HG03575 (cell line): ENCODE data around the gene SHROOM3.
"Not testable (repeated sequence)": the region's sequence is repeated elsewhere in the genome, so short reads cannot be mapped to it uniquely, and the experiment has no call there.

Experiments used
- ATAC-seq: cut with Tn5 transposase; IDR thresholded peaks from one replicate; pipeline ENCODE4 v1.9.1; 2021; ENCODE audit not compliant: unreplicated experiment, insufficient number of reproducible peaks, low FRiP score; ENCODE audit errors: extremely low read depth

Gene SHROOM3

GRCh38 chr4:76720121-76720520, 285.1 kb downstream of the SHROOM3 start:
- no peak for ATAC-seq

GRCh38 chr4:76722146-76722545, 287.1 kb downstream of the SHROOM3 start:
- not testable (repeated sequence) for ATAC-seq

- ATAC-seq, result no peak
Measured at GRCh38 chr4:76722838-76723237, 287.8 kb downstream of the SHROOM3 start.

GRCh38 chr4:76723373-76723772, 288.3 kb downstream of the SHROOM3 start:
- no peak for ATAC-seq

- no peak for ATAC-seq
Measured at GRCh38 chr4:76723924-76724323, 288.9 kb downstream of the SHROOM3 start.

- ATAC-seq, result no peak
Measured at GRCh38 chr4:76725039-76725438, 290.0 kb downstream of the SHROOM3 start.

GRCh38 chr4:76726176-76726575, 291.1 kb downstream of the SHROOM3 start:
- ATAC-seq, result no peak

- no peak for ATAC-seq
Measured at GRCh38 chr4:76726631-76727030, 291.6 kb downstream of the SHROOM3 start.

- not testable (repeated sequence) for ATAC-seq
Measured at GRCh38 chr4:76727934-76728333, 292.9 kb downstream of the SHROOM3 start.

GRCh38 chr4:76729460-76729859, 294.4 kb downstream of the SHROOM3 start:
- no peak for ATAC-seq

- ATAC-seq, result no peak
Measured at GRCh38 chr4:76729980-76730379, 295.0 kb downstream of the SHROOM3 start.

- no peak for ATAC-seq
Measured at GRCh38 chr4:76732246-76732645, 297.2 kb downstream of the SHROOM3 start.

GRCh38 chr4:76733068-76733771, 298.2 kb downstream of the SHROOM3 start:
- no peak for ATAC-seq

- no peak for ATAC-seq
Measured at GRCh38 chr4:76736414-76736813, 301.4 kb downstream of the SHROOM3 start.

GRCh38 chr4:76737180-76737579, 302.2 kb downstream of the SHROOM3 start:
- ATAC-seq, result no peak

- ATAC-seq, result no peak
Measured at GRCh38 chr4:76737771-76738085, 302.7 kb downstream of the SHROOM3 start.

- ATAC-seq, result no peak
Measured at GRCh38 chr4:76738086-76738931, 303.3 kb downstream of the SHROOM3 start.

- no peak for ATAC-seq
Measured at GRCh38 chr4:76740192-76740591, 305.2 kb downstream of the SHROOM3 start.

GRCh38 chr4:76740866-76741662, 306.0 kb downstream of the SHROOM3 start:
- ATAC-seq, result no peak

- no peak for ATAC-seq
Measured at GRCh38 chr4:76741663-76742020, 306.6 kb downstream of the SHROOM3 start.
